ENCODE data around the gene BMP2K. TPM values are rescaled to one million over a fixed set of nuclear protein-coding genes. Genes with fewer than 3 reads are reported as not detected.
A peak's percentile ranks its signal among the peaks of the same experiment; 100 is the strongest.
"Not testable (repeated sequence)": the region's sequence is repeated elsewhere in the genome, so short reads cannot be mapped to it uniquely, and the experiment has no call there.

BMP2K gene
- total RNA-seq, 1 donor from 2014 or later, result 23.5 TPM

DNA sequence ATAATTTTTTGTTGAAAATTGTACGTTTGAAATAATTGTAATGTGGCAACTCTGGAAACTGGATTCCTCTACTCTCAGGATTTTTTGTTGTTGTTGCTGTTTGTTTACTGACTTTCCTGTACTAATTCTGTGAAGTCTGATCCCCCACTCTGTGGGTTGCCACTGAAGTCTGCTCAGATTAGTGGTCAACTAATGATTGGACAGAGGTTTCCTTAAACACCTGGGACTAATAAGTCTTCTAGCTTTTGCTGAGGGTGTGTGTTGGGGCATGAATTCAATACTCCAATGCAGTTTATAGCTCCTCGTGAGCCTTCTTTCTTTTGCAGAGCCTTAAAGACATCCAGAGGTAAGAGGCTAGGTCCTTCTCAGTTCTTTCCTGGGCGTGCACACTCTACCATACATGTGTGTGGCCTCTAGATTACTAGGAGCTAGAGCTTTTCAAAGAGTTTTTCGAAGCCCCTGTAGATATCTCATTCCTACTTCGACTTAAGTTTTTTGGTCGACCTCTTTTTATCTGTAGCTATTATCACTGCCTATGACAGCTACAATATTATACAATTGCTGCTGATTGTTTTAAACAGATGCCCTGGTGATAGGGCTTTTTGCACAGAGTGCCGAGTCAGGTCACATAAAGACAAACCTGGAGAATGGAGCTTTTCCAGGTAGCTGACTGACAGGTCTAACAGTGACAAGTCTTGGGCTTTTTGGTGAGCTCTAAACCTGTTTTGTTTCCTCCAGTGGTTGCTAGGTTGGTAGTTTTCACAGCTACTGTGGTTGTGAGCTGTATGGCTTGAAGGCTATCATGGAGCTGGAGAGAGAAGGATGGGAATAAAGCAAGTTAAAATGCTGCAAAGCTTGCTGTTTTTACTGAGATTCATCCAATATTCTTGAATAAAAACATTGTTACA is 34.0 kb downstream of the BMP2K start:
- no peaks in the 10 kb centered on the region for H3K27me3 Mint-ChIP-seq (ENCODE audit: insufficient read depth)
- intact Hi-C loops (cut with micrococcal nuclease), result no loop called here
- peaks cover 4% of the 10 kb centered on the region for H3K4me1 Mint-ChIP-seq (ENCODE audit: low read depth)
- DNase-seq (ENCODE audit: low spot score), result no peak
- H3K9me3 Mint-ChIP-seq, result peaks cover 29% of the 10 kb centered on the region
- no peak overlapping the region for H3K4me3 Mint-ChIP-seq
- H3K27ac Mint-ChIP-seq, result no peak overlapping the region
- peaks cover 30% of the 10 kb centered on the region for H3K36me3 Mint-ChIP-seq (ENCODE audit: low read depth)

DNA sequence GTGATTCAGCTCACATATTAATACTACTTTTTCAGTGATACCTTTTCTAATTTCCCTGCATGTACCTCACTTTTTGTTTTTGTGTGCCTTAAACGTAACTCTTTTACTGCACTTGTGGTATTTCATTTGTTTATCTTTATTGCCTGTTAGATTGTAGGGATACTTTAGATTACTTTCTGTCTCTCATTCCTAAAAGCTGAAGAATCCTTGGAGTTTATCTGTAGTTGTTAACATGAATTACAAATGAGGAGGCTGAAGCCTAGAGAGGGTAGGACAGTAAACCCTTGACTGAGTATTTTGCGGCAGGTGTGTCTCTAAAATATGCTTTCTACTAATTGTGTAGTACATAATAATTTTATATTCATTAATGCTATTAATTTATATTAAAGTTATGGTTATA is 34.9 kb downstream of the BMP2K start:
- Mint-ChIP-seq H3K4me3 (no peak overlapping the region), H3K4me1 (ENCODE audit: low read depth) (peaks cover 4% of the 10 kb centered on the region), H3K9me3 (peaks cover 29% of the 10 kb centered on the region), H3K36me3 (ENCODE audit: low read depth) (peaks cover 29% of the 10 kb centered on the region), H3K27ac (no peak overlapping the region), H3K27me3 (ENCODE audit: insufficient read depth) (no peaks in the 10 kb centered on the region)
- DNase-seq (ENCODE audit: low spot score), result no peak
- intact Hi-C loops (cut with micrococcal nuclease), result no loop called here

DNA sequence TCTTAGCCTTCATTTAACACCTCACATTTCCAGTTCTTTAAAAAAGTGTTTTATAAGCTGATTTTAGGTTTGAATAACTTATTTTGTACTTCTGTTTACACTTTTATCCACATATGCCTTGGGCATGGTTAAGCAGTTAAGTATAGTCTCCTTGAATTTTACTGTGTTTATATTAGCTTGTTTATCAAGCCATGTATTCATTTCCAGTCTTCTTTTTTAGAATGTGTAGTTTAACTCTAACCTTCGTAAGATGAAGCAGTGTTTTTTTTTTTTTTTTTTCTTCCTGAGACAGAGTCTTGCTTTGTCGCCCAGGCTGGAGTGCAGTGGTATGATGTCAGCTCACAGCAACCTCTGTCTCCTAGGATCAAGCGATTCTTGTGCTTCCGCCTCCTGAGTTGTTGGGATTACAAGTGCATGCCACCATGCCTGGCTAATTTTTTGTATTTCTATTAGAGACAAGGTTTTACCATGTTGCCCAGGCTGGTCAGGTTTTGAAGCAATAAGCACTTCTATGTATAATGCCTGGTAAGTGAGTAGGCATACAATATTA is 42.5 kb downstream of the BMP2K start:
- intact Hi-C loops (cut with micrococcal nuclease), result no loop called here
- Mint-ChIP-seq H3K4me1 (ENCODE audit: low read depth) (peaks cover 4% of the 10 kb centered on the region), H3K27me3 (ENCODE audit: insufficient read depth) (no peaks in the 10 kb centered on the region), H3K4me3 (no peak overlapping the region), H3K27ac (no peak overlapping the region), H3K36me3 (ENCODE audit: low read depth) (peaks cover 9% of the 10 kb centered on the region), H3K9me3 (peaks cover 8% of the 10 kb centered on the region)
- DNase-seq (ENCODE audit: low spot score), result no peak

DNA sequence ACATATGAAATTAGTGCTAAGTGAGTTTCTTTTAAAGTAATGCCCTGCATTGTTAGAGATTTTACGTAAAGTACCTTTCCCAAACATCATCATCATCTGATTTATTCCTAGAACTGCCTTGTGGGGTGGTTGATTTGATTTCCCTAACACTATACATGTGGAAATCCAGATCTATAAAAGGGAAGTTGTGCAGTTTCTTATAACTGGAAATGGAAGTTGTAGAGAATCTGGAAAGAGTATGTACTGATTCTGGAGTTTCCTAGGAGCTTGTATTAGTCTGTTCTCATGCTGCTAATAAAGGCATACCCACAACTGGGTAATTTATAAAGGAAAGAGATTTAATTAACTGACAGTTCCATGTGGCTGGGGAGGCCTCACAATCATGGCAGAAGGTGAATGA is 47.9 kb downstream of the BMP2K start:
- intact Hi-C loops (cut with micrococcal nuclease), result no loop called here

DNA sequence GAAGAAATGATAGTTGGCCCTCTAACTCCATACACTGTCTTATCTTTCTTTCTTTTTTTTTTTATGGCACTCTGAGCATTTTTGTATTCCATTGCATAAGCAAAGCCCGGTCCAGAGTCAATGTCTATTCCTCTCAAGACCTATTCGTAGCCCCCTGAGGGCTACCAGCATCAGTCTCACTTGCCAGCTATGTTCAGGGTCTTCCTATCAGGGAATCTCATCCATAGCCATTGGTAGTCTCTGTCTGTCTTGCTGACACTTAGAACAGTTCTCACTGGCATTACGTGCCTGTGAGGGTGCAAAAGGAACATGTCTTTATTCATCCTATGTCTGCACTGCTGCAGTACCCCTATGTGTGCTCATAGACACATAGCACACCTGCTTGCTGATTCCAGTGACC is 51.0 kb downstream of the BMP2K start:
- DNase-seq (ENCODE audit: low spot score), result no peak
- intact Hi-C loops (cut with micrococcal nuclease), result no loop called here
- Mint-ChIP-seq H3K4me1 (ENCODE audit: low read depth) (no peaks in the 10 kb centered on the region), H3K9me3 (no peaks in the 10 kb centered on the region), H3K4me3 (no peak overlapping the region), H3K27ac (no peak overlapping the region), H3K27me3 (ENCODE audit: insufficient read depth) (no peaks in the 10 kb centered on the region), H3K36me3 (ENCODE audit: low read depth) (peaks cover 21% of the 10 kb centered on the region)

More for the DNA sequence above, 47.9 kb downstream of the BMP2K start:
- Mint-ChIP-seq H3K27me3 (ENCODE audit: insufficient read depth) (no peaks in the 10 kb centered on the region), H3K27ac (no peak overlapping the region), H3K9me3 (no peaks in the 10 kb centered on the region), H3K4me1 (ENCODE audit: low read depth) (peaks cover 4% of the 10 kb centered on the region), H3K4me3 (no peak overlapping the region), H3K36me3 (ENCODE audit: low read depth) (peaks cover 12% of the 10 kb centered on the region)
- no peak for DNase-seq (ENCODE audit: low spot score)

DNA sequence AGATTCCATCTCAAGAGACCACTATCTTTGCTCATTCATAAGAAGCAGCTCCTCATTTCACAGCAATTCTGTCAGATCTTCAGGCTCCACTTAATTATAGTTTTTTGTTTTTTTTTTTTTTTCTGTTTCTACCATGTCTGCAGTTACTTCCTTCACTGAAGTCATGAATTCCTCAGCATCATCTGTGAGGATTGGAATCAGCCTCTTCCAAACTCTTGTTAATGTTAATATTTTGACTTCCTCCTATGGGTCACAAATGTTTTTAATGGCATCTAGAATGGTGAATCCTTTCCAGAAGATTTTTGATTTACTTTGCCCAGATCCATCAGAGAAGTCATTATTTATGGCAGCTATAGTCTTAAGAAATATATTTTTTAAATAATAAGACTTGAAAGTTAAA is 53.1 kb downstream of the BMP2K start:
- H3K36me3 Mint-ChIP-seq (ENCODE audit: low read depth), result peaks cover 21% of the 10 kb centered on the region
- no peak overlapping the region for H3K27ac Mint-ChIP-seq
- H3K4me3 Mint-ChIP-seq, result no peak overlapping the region
- no peak for DNase-seq (ENCODE audit: low spot score)
- no peaks in the 10 kb centered on the region for H3K27me3 Mint-ChIP-seq (ENCODE audit: insufficient read depth)
- no peaks in the 10 kb centered on the region for H3K9me3 Mint-ChIP-seq
- intact Hi-C loops (cut with micrococcal nuclease), result no loop called here
- H3K4me1 Mint-ChIP-seq (ENCODE audit: low read depth), result no peaks in the 10 kb centered on the region

DNA sequence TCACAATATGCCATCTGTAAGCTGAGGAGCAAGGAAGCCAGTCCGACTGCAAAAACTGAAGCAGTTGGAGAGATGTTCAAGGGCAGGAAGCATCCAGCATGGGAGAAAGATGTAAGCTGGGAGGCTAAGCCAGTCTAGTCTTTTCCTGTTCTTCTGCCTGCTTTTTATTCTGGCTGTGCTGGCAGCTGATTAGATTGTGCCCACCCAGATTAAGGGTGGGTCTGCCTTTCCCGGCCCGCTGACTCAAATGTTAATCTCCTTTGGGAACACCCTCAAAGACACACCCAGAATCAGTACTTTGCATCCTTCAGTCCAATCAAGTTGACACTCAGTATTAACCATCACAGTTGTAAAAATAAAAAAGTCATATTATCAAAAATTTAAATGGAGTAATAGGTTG is 63.5 kb downstream of the BMP2K start:
- H3K9me3 Mint-ChIP-seq; H3K27ac Mint-ChIP-seq; H3K27me3 Mint-ChIP-seq (ENCODE audit: insufficient read depth); intact Hi-C loops (cut with micrococcal nuclease); H3K4me1 Mint-ChIP-seq (ENCODE audit: low read depth); DNase-seq (ENCODE audit: low spot score); H3K4me3 Mint-ChIP-seq: not testable (repeated sequence)
- H3K36me3 Mint-ChIP-seq (ENCODE audit: low read depth), result peaks cover 12% of the 10 kb centered on the region

DNA sequence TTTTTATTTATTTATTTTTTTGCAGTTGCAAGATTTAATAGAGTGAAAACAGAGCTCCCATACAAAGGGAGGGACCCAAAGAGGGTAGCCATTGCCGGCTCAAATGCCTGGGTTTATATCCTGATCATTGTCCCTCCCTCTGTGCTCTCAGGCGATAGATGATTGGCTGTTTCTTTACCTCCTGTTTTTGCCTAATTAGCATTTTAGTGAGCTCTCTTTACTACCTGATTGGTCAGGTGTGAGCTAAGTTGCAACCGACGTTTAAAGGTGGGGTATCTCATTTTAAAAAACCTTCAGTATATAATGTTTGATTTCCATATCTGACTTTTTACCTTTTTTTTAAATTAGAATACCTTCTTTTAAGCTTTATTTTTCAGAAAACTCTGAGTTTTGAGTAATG is 64.1 kb downstream of the BMP2K start:
- H3K27ac Mint-ChIP-seq; intact Hi-C loops (cut with micrococcal nuclease); H3K9me3 Mint-ChIP-seq; DNase-seq (ENCODE audit: low spot score); H3K27me3 Mint-ChIP-seq (ENCODE audit: insufficient read depth); H3K4me1 Mint-ChIP-seq (ENCODE audit: low read depth); H3K4me3 Mint-ChIP-seq: not testable (repeated sequence)
- H3K36me3 Mint-ChIP-seq (ENCODE audit: low read depth), result peaks cover 12% of the 10 kb centered on the region

DNA sequence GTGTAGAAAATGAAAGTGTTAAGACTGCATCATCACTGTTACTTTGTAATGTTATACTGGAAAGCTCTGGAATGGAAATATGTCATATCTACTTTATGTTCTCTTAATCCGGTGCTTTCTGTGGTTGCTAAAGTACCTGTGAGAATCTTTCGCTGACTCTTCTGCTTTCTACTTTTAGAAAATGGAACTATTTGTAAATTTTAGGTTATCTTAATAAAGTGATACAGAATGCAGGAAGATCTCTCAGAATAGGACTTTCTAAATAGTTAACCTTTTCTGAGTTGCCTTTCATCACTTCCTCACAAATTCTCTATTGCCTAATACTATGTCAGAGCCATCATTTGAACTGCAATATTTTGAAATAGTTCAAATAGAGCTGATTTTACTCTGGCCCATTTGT is 69.3 kb downstream of the BMP2K start:
- no peak overlapping the region for H3K27ac Mint-ChIP-seq
- no peak overlapping the region for H3K4me3 Mint-ChIP-seq
- H3K9me3 Mint-ChIP-seq, result peaks cover 5% of the 10 kb centered on the region
- H3K27me3 Mint-ChIP-seq (ENCODE audit: insufficient read depth), result no peaks in the 10 kb centered on the region
- H3K36me3 Mint-ChIP-seq (ENCODE audit: low read depth), result peaks cover 7% of the 10 kb centered on the region
- no peaks in the 10 kb centered on the region for H3K4me1 Mint-ChIP-seq (ENCODE audit: low read depth)
- intact Hi-C loops (cut with micrococcal nuclease), result loop anchor here (5.0 kb wide), 1 partner anchor 68 kb away; the partner anchor contains the start of gene BMP2K
- no peak for DNase-seq (ENCODE audit: low spot score)

DNA sequence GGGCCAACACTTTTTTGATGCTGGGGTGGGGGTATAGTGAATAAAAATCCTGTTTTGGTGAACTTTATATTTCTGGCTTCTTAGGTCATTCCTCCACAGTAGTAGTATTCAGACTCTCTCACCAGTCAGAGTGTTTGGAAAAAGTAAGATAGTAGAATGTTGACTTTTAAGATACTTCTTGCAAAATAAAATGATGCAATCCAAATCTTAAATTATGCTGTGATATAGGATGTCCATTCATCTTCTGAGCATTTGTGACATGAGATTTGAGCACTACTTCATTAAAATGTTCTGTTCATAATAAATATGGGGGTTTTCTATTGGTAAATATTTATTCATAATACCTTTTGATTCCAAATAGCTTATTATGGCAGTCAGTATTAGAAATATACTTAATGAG is 70.1 kb downstream of the BMP2K start:
- Mint-ChIP-seq H3K9me3 (peaks cover 5% of the 10 kb centered on the region), H3K4me1 (ENCODE audit: low read depth) (no peaks in the 10 kb centered on the region), H3K4me3 (no peak overlapping the region), H3K27me3 (ENCODE audit: insufficient read depth) (no peaks in the 10 kb centered on the region), H3K36me3 (ENCODE audit: low read depth) (peaks cover 7% of the 10 kb centered on the region), H3K27ac (no peak overlapping the region)
- DNase-seq (ENCODE audit: low spot score), result no peak
- intact Hi-C loops (cut with micrococcal nuclease), result loop anchor here (5.0 kb wide), 1 partner anchor 69 kb away; the partner anchor contains the start of gene BMP2K

DNA sequence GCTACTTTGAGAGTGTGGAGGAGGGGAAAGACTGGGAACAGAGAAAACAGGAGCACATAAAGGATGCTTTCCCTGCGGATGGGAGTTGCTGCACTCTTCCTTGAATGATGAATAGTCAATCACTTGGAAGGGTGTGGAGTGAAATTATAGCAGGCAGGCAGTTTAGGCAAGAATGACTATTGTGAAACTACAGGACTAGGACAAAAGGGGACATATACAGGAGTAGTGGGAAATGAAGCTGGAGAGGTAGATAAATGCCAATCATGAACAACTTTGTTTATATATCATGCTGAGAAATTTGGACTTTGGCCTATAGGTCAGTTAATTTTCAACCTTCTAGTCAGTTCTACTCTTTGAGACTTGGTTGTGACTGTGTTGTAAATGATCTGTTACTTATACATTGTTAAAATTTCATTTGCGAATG is 86.2 kb downstream of the BMP2K start:
- intact Hi-C loops (cut with micrococcal nuclease), result loop anchor here (10.0 kb wide), 1 partner anchor 538 kb away; no protein-coding TSS in a partner anchor
- Mint-ChIP-seq H3K9me3 (no peaks in the 10 kb centered on the region), H3K27me3 (ENCODE audit: insufficient read depth) (no peaks in the 10 kb centered on the region), H3K36me3 (ENCODE audit: low read depth) (peaks cover 5% of the 10 kb centered on the region), H3K4me1 (ENCODE audit: low read depth) (peaks cover 15% of the 10 kb centered on the region), H3K4me3 (no peak overlapping the region), H3K27ac (no peak overlapping the region)
- DNase-seq (ENCODE audit: low spot score), result no peak

DNA sequence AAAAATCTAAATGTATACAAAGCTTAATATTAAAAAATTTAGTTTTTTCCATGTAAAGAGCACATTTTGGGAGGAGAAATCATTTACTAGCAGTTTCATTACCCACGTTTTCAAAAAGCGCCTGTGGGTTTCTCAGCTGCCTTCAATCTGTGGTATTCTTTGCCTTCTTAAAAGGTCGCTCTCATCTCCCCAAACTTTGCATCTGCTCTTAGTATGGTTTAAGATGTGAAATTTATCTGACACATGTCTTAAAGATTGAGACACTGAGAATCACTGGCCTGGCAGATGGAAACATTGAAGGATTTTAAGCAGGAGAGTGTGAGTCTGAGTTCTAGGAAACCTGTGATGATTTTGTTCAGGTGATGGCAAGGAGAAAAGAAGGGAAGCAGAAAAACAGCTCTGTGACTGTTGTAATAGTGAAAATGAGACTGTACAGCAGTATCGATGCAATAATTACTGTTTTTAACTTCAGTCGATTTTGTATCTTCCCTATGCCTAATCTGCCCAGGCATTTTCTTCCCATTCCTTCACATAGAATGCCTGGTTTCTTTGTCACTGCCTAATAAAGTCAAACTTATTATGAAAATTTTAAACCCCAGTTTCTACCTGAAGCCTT is 87.2 kb downstream of the BMP2K start:
- H3K9me3 Mint-ChIP-seq, result no peaks in the 10 kb centered on the region
- intact Hi-C loops (cut with micrococcal nuclease), result loop anchor here (1.0 to 10.0 kb wide), 2 partner anchors 271 to 539 kb away; no protein-coding TSS in a partner anchor

DNA sequence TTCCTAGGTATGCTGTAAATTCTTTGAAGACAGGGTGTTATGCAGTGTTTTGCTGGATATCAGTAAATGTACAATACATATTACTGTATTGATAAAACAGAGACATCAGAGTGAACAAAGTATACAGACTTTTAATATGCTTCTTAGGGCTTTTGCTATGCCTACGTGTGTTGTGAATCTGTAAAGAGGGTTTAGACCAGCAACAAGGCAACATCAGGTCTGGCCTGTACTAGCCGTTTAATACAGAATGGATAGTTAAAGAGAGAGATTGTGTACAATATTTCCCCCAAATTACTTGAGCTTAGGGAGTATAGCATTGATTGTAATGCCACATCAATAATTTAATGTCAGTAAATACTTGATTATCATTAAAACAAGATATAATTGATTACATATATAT is 87.8 kb downstream of the BMP2K start:
- intact Hi-C loops (cut with micrococcal nuclease), result loop anchor here (1.0 to 10.0 kb wide), 6 partner anchors 88 to 905 kb away; partner anchors contain the start of gene BMP2K
- no peak for DNase-seq (ENCODE audit: low spot score)
- no peak overlapping the region for H3K27ac Mint-ChIP-seq
- no peaks in the 10 kb centered on the region for H3K9me3 Mint-ChIP-seq
- no peaks in the 10 kb centered on the region for H3K27me3 Mint-ChIP-seq (ENCODE audit: insufficient read depth)
- no peak overlapping the region for H3K4me3 Mint-ChIP-seq
- peaks cover 9% of the 10 kb centered on the region for H3K36me3 Mint-ChIP-seq (ENCODE audit: low read depth)
- peaks cover 15% of the 10 kb centered on the region for H3K4me1 Mint-ChIP-seq (ENCODE audit: low read depth)

More for the DNA sequence above, 87.2 kb downstream of the BMP2K start:
- no peaks in the 10 kb centered on the region for H3K27me3 Mint-ChIP-seq (ENCODE audit: insufficient read depth)
- H3K4me3 Mint-ChIP-seq, result no peak overlapping the region
- peaks cover 15% of the 10 kb centered on the region for H3K4me1 Mint-ChIP-seq (ENCODE audit: low read depth)
- H3K36me3 Mint-ChIP-seq (ENCODE audit: low read depth), result peaks cover 7% of the 10 kb centered on the region
- no peak for DNase-seq (ENCODE audit: low spot score)
- peak overlapping the region; percentile 18 for H3K27ac Mint-ChIP-seq

Data from activated T-helper 1 cell treated with anti-CD3 and anti-CD28 coated beads, Interleukin-12 subunit alpha, Interleukin-12 subunit beta, Interleukin-2, Interleukin-4 antibody, amounts not matched to agents 30 ng/mL and 10 ng/mL and 1 ng/mL, durations not matched to agents 14 hours and 24 hours and 36 hours (primary cell).